Stomach (tissue), 4 donors: Measurements from ENCODE around the gene SORCS2.

Experiments used
- EP300 ChIP-seq: sonication (generic); formaldehyde crosslinking; IDR thresholded peaks from one replicate; pipeline ENCODE4 v1.6.1; 2017; ENCODE audit warnings: antibody characterized with exemption
- POLR2A ChIP-seq, 4 donors: fragments of 450-650 bp; IDR thresholded peaks; one replicate each; pipeline ENCODE4 v1.6.1; 2016; ENCODE audit warnings: antibody characterized with exemption in 4 of 4, control low read depth in 2 of 4, mild to moderate bottlenecking in 1 of 4, moderate library complexity in 1 of 4
- POLR2AphosphoS5 ChIP-seq, 3 donors: sonication (generic); formaldehyde crosslinking; IDR thresholded peaks; one replicate each; pipeline ENCODE4 v1.6.1; 2016; ENCODE audit warnings: antibody characterized with exemption in 3 of 3
- TF ChIP-seq, protein P1 (sequence below), 7 experiments: fragments of 450-650 bp in 4 of 7; fragments of 200-600 bp in 3 of 7; sonication (generic) in 3 of 7; IDR thresholded peaks; one replicate each; pipeline ENCODE4 v1.5.1; 2016 to 2019; ENCODE audit warnings: antibody characterized with exemption in 7 of 7, control low read depth in 2 of 7, mild to moderate bottlenecking in 1 of 7

DNA sequence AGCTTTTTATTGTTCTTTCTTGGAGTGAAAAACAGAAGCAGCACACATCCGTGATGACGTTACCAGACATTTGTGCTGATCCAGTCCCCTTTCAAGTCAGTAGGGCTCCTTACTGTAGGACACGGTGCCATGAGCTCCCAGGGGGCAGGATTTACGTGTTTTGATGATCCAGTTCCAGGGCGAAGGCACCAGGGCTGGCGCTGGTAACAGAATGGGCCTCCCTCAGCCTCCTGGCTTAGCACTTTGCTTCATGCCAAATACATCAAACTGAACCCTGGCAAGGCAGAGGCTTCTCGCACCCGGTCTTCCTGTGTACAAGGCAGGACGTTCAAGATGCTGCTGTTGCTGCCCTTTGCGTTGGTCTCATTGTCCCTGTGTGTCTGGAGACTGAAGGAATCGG lies 309.0 kb downstream of the SORCS2 start:
- TF ChIP-seq, protein P1, sequence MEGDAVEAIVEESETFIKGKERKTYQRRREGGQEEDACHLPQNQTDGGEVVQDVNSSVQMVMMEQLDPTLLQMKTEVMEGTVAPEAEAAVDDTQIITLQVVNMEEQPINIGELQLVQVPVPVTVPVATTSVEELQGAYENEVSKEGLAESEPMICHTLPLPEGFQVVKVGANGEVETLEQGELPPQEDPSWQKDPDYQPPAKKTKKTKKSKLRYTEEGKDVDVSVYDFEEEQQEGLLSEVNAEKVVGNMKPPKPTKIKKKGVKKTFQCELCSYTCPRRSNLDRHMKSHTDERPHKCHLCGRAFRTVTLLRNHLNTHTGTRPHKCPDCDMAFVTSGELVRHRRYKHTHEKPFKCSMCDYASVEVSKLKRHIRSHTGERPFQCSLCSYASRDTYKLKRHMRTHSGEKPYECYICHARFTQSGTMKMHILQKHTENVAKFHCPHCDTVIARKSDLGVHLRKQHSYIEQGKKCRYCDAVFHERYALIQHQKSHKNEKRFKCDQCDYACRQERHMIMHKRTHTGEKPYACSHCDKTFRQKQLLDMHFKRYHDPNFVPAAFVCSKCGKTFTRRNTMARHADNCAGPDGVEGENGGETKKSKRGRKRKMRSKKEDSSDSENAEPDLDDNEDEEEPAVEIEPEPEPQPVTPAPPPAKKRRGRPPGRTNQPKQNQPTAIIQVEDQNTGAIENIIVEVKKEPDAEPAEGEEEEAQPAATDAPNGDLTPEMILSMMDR (IDR thresholded peaks at IDR 0.05), result no peak
- TF ChIP-seq EP300 (no peak), POLR2A (IDR thresholded peaks at IDR 0.05) (no peak), POLR2AphosphoS5 (IDR thresholded peaks at IDR 0.05) (no peak)
